PC-9 (cell line): ENCODE data around the gene TXNDC16. TPM values are rescaled to one million over a fixed set of nuclear protein-coding genes. Genes with fewer than 3 reads are reported as not detected.

Source experiments
- BruUV-seq: library from RNA; stranded (reverse); fragments of 400-500 nt; replicated peaks from 2 replicates; lab custom pipeline; 2021; lab: Mats Ljungman, UMichigan
- CTCF ChIA-PET: fragments of 300-600 bp; sonication (Branson Sonifier 250); formaldehyde crosslinking; loops from one replicate; lab custom pipeline; 2022; ENCODE audit warnings: antibody characterized with exemption; lab: Charles Lee
- POLR2A ChIA-PET: fragments of 300-600 bp; sonication (Branson Sonifier 250); formaldehyde crosslinking; loops from one replicate; lab custom pipeline; 2022; ENCODE audit warnings: antibody characterized with exemption; ENCODE audit not compliant: unreplicated experiment; lab: Charles Lee
- DNase-seq, 2 experiments: peaks; one replicate each; pipeline versions ENCODE4 v3.0.0 to v3.0.0-alpha.2; 2015 to 2022; ENCODE audit warnings: mixed read lengths in 1 of 2
- H2AFZ ChIP-seq: fragments of 200-600 bp; sonication (generic); 2 replicates; pipeline ENCODE4 v1.8.1; 2017; ENCODE audit warnings: antibody characterized with exemption
- H3F3A ChIP-seq: fragments of 200-600 bp; sonication (generic); 2 replicates; pipeline ENCODE4 v1.8.1; 2017; ENCODE audit warnings: antibody characterized with exemption, mild to moderate bottlenecking, low read depth; ENCODE audit not compliant: insufficient read depth
- H3K27ac ChIP-seq: fragments of 200-600 bp; sonication (generic); 2 replicates; pipeline ENCODE4 v1.6.1; 2016; ENCODE audit warnings: mixed run types
- H3K27me3 ChIP-seq: fragments of 200-600 bp; sonication (generic); 2 replicates; pipeline ENCODE4 v1.6.1; 2016; ENCODE audit warnings: low read depth, mixed run types; ENCODE audit not compliant: insufficient read depth
- H3K36me3 ChIP-seq: fragments of 200-600 bp; sonication (generic); 2 replicates; pipeline ENCODE4 v1.6.1; 2016; ENCODE audit warnings: low read depth, mixed run types
- H3K4me1 ChIP-seq: fragments of 200-600 bp; sonication (generic); replicated peaks from 2 replicates; pipeline ENCODE4 v1.6.1; 2016; ENCODE audit warnings: mixed run types; ENCODE audit not compliant: insufficient read depth
- H3K4me2 ChIP-seq: fragments of 200-600 bp; sonication (generic); 2 replicates; pipeline ENCODE4 v1.6.1; 2017; ENCODE audit warnings: mixed run types
- H3K4me3 ChIP-seq: fragments of 200-600 bp; sonication (generic); 2 replicates; pipeline ENCODE4 v1.6.1; 2016; ENCODE audit warnings: mixed run types
- H3K79me2 ChIP-seq: fragments of 200-600 bp; sonication (generic); 2 replicates; pipeline ENCODE4 v1.6.1; 2017; ENCODE audit warnings: low read depth, mixed run types
- H3K9me2 ChIP-seq: fragments of 200-600 bp; sonication (generic); 2 replicates; pipeline ENCODE4 v1.8.1; 2017; ENCODE audit warnings: mild to moderate bottlenecking; ENCODE audit not compliant: insufficient read depth
- H3K9me3 ChIP-seq: fragments of 200-600 bp; sonication (generic); 2 replicates; pipeline ENCODE4 v1.8.1; 2016; ENCODE audit warnings: low read depth; ENCODE audit not compliant: insufficient read depth
- H4K20me1 ChIP-seq: fragments of 200-600 bp; sonication (generic); 2 replicates; pipeline ENCODE4 v1.8.1; 2017; ENCODE audit not compliant: insufficient read depth
- CTCF ChIP-seq: fragments of 200-600 bp; sonication (generic); conservative IDR thresholded peaks from 2 replicates; pipeline ENCODE4 v1.6.1; 2017; ENCODE audit warnings: mixed run types, antibody characterized with exemption, mild to moderate bottlenecking, moderate library complexity
- EZH2 ChIP-seq: fragments of 200-600 bp; sonication (generic); IDR thresholded peaks from 2 replicates; pipeline ENCODE4 v1.8.0; 2017; ENCODE audit warnings: antibody characterized with exemption, low read depth
- intact Hi-C: fragments of 100-400 bp; cut with micrococcal nuclease; formaldehyde crosslinking; loops from one replicate; pipeline ENCODE4 v1.10.0; 2022; ENCODE audit not compliant: unreplicated experiment
- total RNA-seq: library from RNA; stranded (reverse); gene quantifications from 2 replicates; pipeline ENCODE4 v1.2.3, GENCODE V29; 2021

TXNDC16 gene
- total RNA-seq, 1 experiment from 2014 or later: 5.7 TPM

GRCh38 chr14:52551205-52551604 is 1.1 kb downstream of the TXNDC16 start:
- H3K9me2 ChIP-seq: no peaks in the 10 kb centered on the region
- no peaks in the 10 kb centered on the region for H3K9me3 ChIP-seq
- 0 out of 2 replicates have a peak, but pooled peaks cover 4% of the 10 kb centered on the region for H3F3A ChIP-seq
- peak overlapping the region; percentile 95; the same call in 1 of the 2 replicates for H2AFZ ChIP-seq
- H4K20me1 ChIP-seq: no peaks in the 10 kb centered on the region
- intact Hi-C loops: loop anchor here (5.0 kb wide), 1 partner anchor 401 kb away; the partner anchor contains the start of gene FERMT2
- no peaks in the 10 kb centered on the region for H3K79me2 ChIP-seq
- POLR2A ChIA-PET: no interaction called here
- no TSS peak for BruUV-seq
- peak overlapping the region; percentile 77 for H3K4me2 ChIP-seq
- TF ChIP-seq EZH2 (no peak), CTCF (no peak)
- H3K36me3 ChIP-seq: no peaks in the 10 kb centered on the region
- CTCF ChIA-PET: interaction anchor here (0.7 kb wide), 1 partner anchor 797 kb away, joined by 8 read pairs; no protein-coding TSS in a partner anchor
- peaks cover 21% of the 10 kb centered on the region for H3K4me1 ChIP-seq
- no peak for DNase-seq
- H3K27me3 ChIP-seq: no peaks in the 10 kb centered on the region
- peak overlapping the region; percentile 65; the same call in 1 of the 2 replicates for H3K4me3 ChIP-seq
- H3K27ac ChIP-seq: no peak overlapping the region

- no peaks in the 10 kb centered on the region for H3K36me3 ChIP-seq
- H3K27me3 ChIP-seq: no peaks in the 10 kb centered on the region
- H2AFZ ChIP-seq: 0 out of 2 replicates have a peak overlapping the region, but pooled peaks have one; percentile 95
- intact Hi-C loops: loop anchor here (5.0 kb wide), 1 partner anchor 402 kb away; the partner anchor contains the start of gene FERMT2
- H4K20me1 ChIP-seq: no peaks in the 10 kb centered on the region
- no peak for DNase-seq
- POLR2A ChIA-PET: no interaction called here
- no peaks in the 10 kb centered on the region for H3K9me2 ChIP-seq
- H3K4me1 ChIP-seq: peaks cover 21% of the 10 kb centered on the region
- H3F3A ChIP-seq: 0 out of 2 replicates have a peak, but pooled peaks cover 4% of the 10 kb centered on the region
- BruUV-seq: no TSS peak
- peak overlapping the region; percentile 77; the same call in 1 of the 2 replicates for H3K4me2 ChIP-seq
- H3K9me3 ChIP-seq: no peaks in the 10 kb centered on the region
- TF ChIP-seq EZH2: no peak
- TF ChIP-seq CTCF: no peak
- H3K4me3 ChIP-seq: no peak overlapping the region
- H3K27ac ChIP-seq: no peak overlapping the region
- H3K79me2 ChIP-seq: no peaks in the 10 kb centered on the region
- CTCF ChIA-PET: interaction anchor here (0.7 kb wide), 1 partner anchor 798 kb away, joined by 8 read pairs; no protein-coding TSS in a partner anchor
These were observed 1.6 kb downstream of the TXNDC16 start for GRCh38 chr14:52550661-52551060.

GRCh38 chr14:52547526-52547925 is 4.8 kb downstream of the TXNDC16 start:
- H2AFZ ChIP-seq: no peak overlapping the region
- H3F3A ChIP-seq: 0 out of 2 replicates have a peak, but pooled peaks cover 4% of the 10 kb centered on the region
- POLR2A ChIA-PET: no interaction called here
- H3K36me3 ChIP-seq: no peaks in the 10 kb centered on the region
- H3K4me2 ChIP-seq: no peak overlapping the region
- H3K4me1 ChIP-seq: peaks cover 9% of the 10 kb centered on the region
- no peak for TF ChIP-seq CTCF
- TF ChIP-seq EZH2: no peak
- DNase-seq: no peak
- H3K27me3 ChIP-seq: no peaks in the 10 kb centered on the region
- intact Hi-C loops: no loop called here
- H4K20me1 ChIP-seq: no peaks in the 10 kb centered on the region
- no TSS peak for BruUV-seq
- no peaks in the 10 kb centered on the region for H3K9me2 ChIP-seq
- CTCF ChIA-PET: no interaction called here
- H3K27ac ChIP-seq: no peak overlapping the region
- no peaks in the 10 kb centered on the region for H3K9me3 ChIP-seq
- H3K4me3 ChIP-seq: no peak overlapping the region
- H3K79me2 ChIP-seq: no peaks in the 10 kb centered on the region
